Measurements from ENCODE around the gene RNASEH1. TPM values are rescaled to one million over a fixed set of nuclear protein-coding genes. Genes with fewer than 3 reads are reported as not detected.

The RNASEH1 gene
- total and polyA plus RNA-seq, 2 experiments from 2014 or later = 33.2 to 40.7 TPM

- H3K36me3 Mint-ChIP-seq (ENCODE audit: low read depth) = peaks cover 94% of the 10 kb centered on the region
- Histone ChIP-seq H2AFZ (no peak overlapping the region), H3K36me3 (ENCODE audit: insufficient read depth) (peaks cover 65% of the 10 kb centered on the region), H3K27ac (ENCODE audit: low read depth) (no peak overlapping the region), H3K79me2 (replicated peaks; ENCODE audit: insufficient read depth) (peaks cover 24% of the 10 kb centered on the region), H4K20me1 (replicated peaks; ENCODE audit: insufficient read depth) (peaks cover 23% of the 10 kb centered on the region), H3K4me1 (ENCODE audit: insufficient read depth) (no peaks in the 10 kb centered on the region), H3K4me2 (no peak overlapping the region), H3K27me3 (ENCODE audit: insufficient read depth) (no peaks in the 10 kb centered on the region), H3F3A (replicated peaks; ENCODE audit: low read depth) (no peaks in the 10 kb centered on the region), H3K9me2 (ENCODE audit: insufficient read depth) (no peaks in the 10 kb centered on the region), H3K4me3 (no peak overlapping the region)
- no peak overlapping the region for H3K4me3 Mint-ChIP-seq
- TF ChIP-seq NANOG (IDR thresholded peaks at IDR 0.05; ENCODE audit: borderline replicate concordance) (no peak), CREB1 (CRISPR knock-in tag; IDR thresholded peaks at IDR 0.05; ENCODE audit: low read depth) (no peak), ZNF114 (CRISPR knock-in tag; IDR thresholded peaks at IDR 0.05) (no peak), CTCF (conservative IDR thresholded peaks at IDR 0.05; ENCODE audit: low read depth in 2 of 2) (no peak), ZNF331 (CRISPR knock-in tag; IDR thresholded peaks at IDR 0.05; ENCODE audit: low read depth) (no peak), ETS1 (IDR thresholded peaks at IDR 0.05) (no peak), ZNF462 (CRISPR knock-in tag; IDR thresholded peaks at IDR 0.05) (no peak), POLR2AphosphoS5 (IDR thresholded peaks at IDR 0.05; ENCODE audit: low read depth) (no peak), EZH2 (IDR thresholded peaks at IDR 0.05; ENCODE audit: low read depth, unreplicated experiment) (no peak), STAT1 (IDR thresholded peaks at IDR 0.05; ENCODE audit: unreplicated experiment) (no peak), JUNB (IDR thresholded peaks at IDR 0.05; ENCODE audit: unreplicated experiment) (no peak), EZH2phosphoT487 (IDR thresholded peaks at IDR 0.05; ENCODE audit: unreplicated experiment) (no peak), REST (IDR thresholded peaks at IDR 0.05; ENCODE audit: unreplicated experiment) (no peak)
- ATAC-seq (no peak), DNase-seq (ENCODE audit: low spot score) (no peak)
- no peaks in the 10 kb centered on the region for H3K4me1 Mint-ChIP-seq
- no peaks in the 10 kb centered on the region for H3K27me3 Mint-ChIP-seq (ENCODE audit: insufficient read depth, low read depth, poor library complexity)
- H3K9me3 Mint-ChIP-seq = no peaks in the 10 kb centered on the region
- H3K27ac Mint-ChIP-seq = no peak overlapping the region
Observed at GRCh38 chr2:3547915-3548314, 10.2 kb downstream of the RNASEH1 start.

All from GM23338 (cell line).